HepG2 (cell line): ENCODE measurements around the gene AKAP8.

Source experiments
- ADNP ChIP-seq: sonication (generic); formaldehyde crosslinking; IDR thresholded peaks from 2 replicates; pipeline ENCODE4 v1.4.0; 2020; ENCODE audit warnings: missing genetic modification reagents
- BHLHE40 ChIP-seq: IDR thresholded peaks from 2 replicates; pipeline ENCODE4 v1.6.1; 2011; ENCODE audit warnings: low read length, improper control_type of control experiment
- CTCF ChIP-seq: sonication (generic); formaldehyde crosslinking; IDR thresholded peaks from 2 replicates; pipeline ENCODE4 v1.5.0; 2020; ENCODE audit warnings: mild to moderate bottlenecking, missing genetic modification reagents, moderate library complexity
- ELF1 ChIP-seq: sonication (generic); formaldehyde crosslinking; IDR thresholded peaks from 2 replicates; pipeline ENCODE4 v1.4.0; 2020; ENCODE audit warnings: missing genetic modification reagents
- KDM3A ChIP-seq: IDR thresholded peaks from 2 replicates; pipeline ENCODE4 v1.6.1; 2018; ENCODE audit warnings: low read depth, missing compliant biosample characterization
- MXI1 ChIP-seq: IDR thresholded peaks from 3 replicates; pipeline ENCODE4 v1.6.1; 2012; ENCODE audit warnings: low read depth, low read length, inconsistent platforms, borderline replicate concordance
- ZNF280B ChIP-seq: sonication (generic); formaldehyde crosslinking; IDR thresholded peaks from 2 replicates; pipeline ENCODE4 v1.5.0; 2020; ENCODE audit warnings: missing genetic modification reagents, mild to moderate bottlenecking, borderline replicate concordance
- ZNF644 ChIP-seq: IDR thresholded peaks from 2 replicates; pipeline ENCODE4 v1.6.1; 2016; ENCODE audit warnings: low read depth

- TF ChIP-seq KDM3A (CRISPR knock-in tag): no peak
- no peak for TF ChIP-seq CTCF (CRISPR knock-in tag)
- no peak for TF ChIP-seq ZNF644 (CRISPR knock-in tag)
- no peak for TF ChIP-seq ELF1
- TF ChIP-seq ADNP (CRISPR knock-in tag): no peak
- no peak for TF ChIP-seq MXI1
- TF ChIP-seq ZNF280B: no peak
- TF ChIP-seq BHLHE40: no peak
Measured at GRCh38 chr19:15371786-15372380, 7.7 kb downstream of the AKAP8 start.
